ENCODE data around the gene LINC00305.
A peak's percentile ranks its signal among the peaks of the same experiment; 100 is the strongest.

Gene LINC00305

GRCh38 chr18:64099244-64099643, 49.6 kb downstream of the LINC00305 start:
- H2BK120ac ChIP-seq (ENCODE audit: low read depth, low read length) = no peak overlapping the region
- H4K91ac ChIP-seq (ENCODE audit: low read depth, low read length, poor library complexity) = no peak overlapping the region
- WGBS, 2 donors (ENCODE audit: extremely low coverage in 2 of 2, insufficient read length in 2 of 2, insufficient replicate concordance in 1 of 2) = no CpG with 5 or more reads among the region's 3 CpGs
- DNase-seq (ENCODE audit: low spot score) = no peak
- no peak overlapping the region for H2AFZ ChIP-seq (ENCODE audit: low read length)
- H3K4me1 ChIP-seq (ENCODE audit: control insufficient read depth in 2 of 2, insufficient read depth in 1 of 2, low read depth in 1 of 2, low read length in 2 of 2) = no peaks in the 10 kb centered on the region
- H3K36me3 ChIP-seq (replicated peaks in 1 of 2; ENCODE audit: control insufficient read depth in 2 of 2, insufficient read depth in 2 of 2, low read length in 2 of 2) = no peaks in the 10 kb centered on the region
- H3K4ac ChIP-seq (ENCODE audit: low read length) = no peak overlapping the region
- H3K27ac ChIP-seq (replicated peaks; ENCODE audit: low read length) = no peak overlapping the region
- no peaks in the 10 kb centered on the region for H3K79me1 ChIP-seq (ENCODE audit: low read depth, low read length)
- no peak overlapping the region for H3K23ac ChIP-seq (ENCODE audit: low read depth, low read length, poor library complexity)
- H3K9ac ChIP-seq (ENCODE audit: low read depth, low read length, poor library complexity) = no peak overlapping the region
- H3K4me3 ChIP-seq (ENCODE audit: low read length in 2 of 2) = no peak overlapping the region
- H2BK12ac ChIP-seq (ENCODE audit: low read length) = no peak overlapping the region
- no peak overlapping the region for H2BK5ac ChIP-seq (ENCODE audit: low read length)
- no peak overlapping the region for H3K4me2 ChIP-seq (ENCODE audit: insufficient read depth, low read length, poor library complexity, severe bottlenecking)
- H3K27me3 ChIP-seq (ENCODE audit: control insufficient read depth in 3 of 3, insufficient read depth in 3 of 3, low read depth in 1 of 3, low read length in 3 of 3) = no peaks in the 10 kb centered on the region
- no peak overlapping the region for H4K8ac ChIP-seq (ENCODE audit: low read depth, low read length)
- H2AK5ac ChIP-seq (ENCODE audit: low read depth, low read length) = no peak overlapping the region
- no peak overlapping the region for H2BK15ac ChIP-seq (ENCODE audit: low read length)
- H3K9me3 ChIP-seq (replicated peaks in 1 of 2; ENCODE audit: control insufficient read depth in 2 of 2, insufficient read depth in 1 of 2, low read depth in 1 of 2, low read length in 2 of 2) = no peaks in the 10 kb centered on the region
- H3K14ac ChIP-seq (ENCODE audit: low read length) = no peak overlapping the region
- no peak overlapping the region for H3K18ac ChIP-seq (ENCODE audit: low read length)

- no peak overlapping the region for H4K8ac ChIP-seq (ENCODE audit: low read depth, low read length)
- WGBS, 2 donors (ENCODE audit: extremely low coverage in 2 of 2, insufficient read length in 2 of 2, insufficient replicate concordance in 1 of 2) = no CpG with 5 or more reads among the region's 3 CpGs
- no peak overlapping the region for H3K14ac ChIP-seq (ENCODE audit: low read length)
- H3K18ac ChIP-seq (ENCODE audit: low read length) = no peak overlapping the region
- DNase-seq (ENCODE audit: low spot score) = no peak
- H3K4me3 ChIP-seq (ENCODE audit: low read length in 2 of 2) = no peak overlapping the region
- H3K36me3 ChIP-seq (replicated peaks in 1 of 2; ENCODE audit: control insufficient read depth in 2 of 2, insufficient read depth in 2 of 2, low read length in 2 of 2) = no peaks in the 10 kb centered on the region
- H3K23ac ChIP-seq (ENCODE audit: low read depth, low read length, poor library complexity) = no peak overlapping the region
- H4K91ac ChIP-seq (ENCODE audit: low read depth, low read length, poor library complexity) = no peak overlapping the region
- H3K79me1 ChIP-seq (ENCODE audit: low read depth, low read length) = no peaks in the 10 kb centered on the region
- no peak overlapping the region for H3K4me2 ChIP-seq (ENCODE audit: insufficient read depth, low read length, poor library complexity, severe bottlenecking)
- no peak overlapping the region for H3K9ac ChIP-seq (ENCODE audit: low read depth, low read length, poor library complexity)
- H2BK15ac ChIP-seq (ENCODE audit: low read length) = no peak overlapping the region
- H2AK5ac ChIP-seq (ENCODE audit: low read depth, low read length) = no peak overlapping the region
- H3K4me1 ChIP-seq (ENCODE audit: control insufficient read depth in 2 of 2, insufficient read depth in 1 of 2, low read depth in 1 of 2, low read length in 2 of 2) = no peaks in the 10 kb centered on the region
- no peak overlapping the region for H2BK120ac ChIP-seq (ENCODE audit: low read depth, low read length)
- no peaks in the 10 kb centered on the region for H3K27me3 ChIP-seq (ENCODE audit: control insufficient read depth in 3 of 3, insufficient read depth in 3 of 3, low read depth in 1 of 3, low read length in 3 of 3)
- H3K4ac ChIP-seq (ENCODE audit: low read length) = no peak overlapping the region
- no peak overlapping the region for H2BK12ac ChIP-seq (ENCODE audit: low read length)
- no peak overlapping the region for H2AFZ ChIP-seq (ENCODE audit: low read length)
- H3K27ac ChIP-seq (replicated peaks; ENCODE audit: low read length) = no peak overlapping the region
- no peaks in the 10 kb centered on the region for H3K9me3 ChIP-seq (replicated peaks in 1 of 2; ENCODE audit: control insufficient read depth in 2 of 2, insufficient read depth in 1 of 2, low read depth in 1 of 2, low read length in 2 of 2)
- no peak overlapping the region for H2BK5ac ChIP-seq (ENCODE audit: low read length)
Measured at GRCh38 chr18:64097497-64097896, 51.4 kb downstream of the LINC00305 start.

- H2BK120ac ChIP-seq (ENCODE audit: low read depth, low read length) = no peak overlapping the region
- H3K36me3 ChIP-seq (replicated peaks in 1 of 2; ENCODE audit: control insufficient read depth in 2 of 2, insufficient read depth in 2 of 2, low read length in 2 of 2) = no peaks in the 10 kb centered on the region
- H3K79me1 ChIP-seq (ENCODE audit: low read depth, low read length) = no peaks in the 10 kb centered on the region
- H3K9ac ChIP-seq (ENCODE audit: low read depth, low read length, poor library complexity) = no peak overlapping the region
- H3K18ac ChIP-seq (ENCODE audit: low read length) = no peak overlapping the region
- no peak overlapping the region for H2BK12ac ChIP-seq (ENCODE audit: low read length)
- H3K9me3 ChIP-seq (replicated peaks in 1 of 2; ENCODE audit: control insufficient read depth in 2 of 2, insufficient read depth in 1 of 2, low read depth in 1 of 2, low read length in 2 of 2) = no peaks in the 10 kb centered on the region
- no peak overlapping the region for H3K4me2 ChIP-seq (ENCODE audit: insufficient read depth, low read length, poor library complexity, severe bottlenecking)
- H3K4ac ChIP-seq (ENCODE audit: low read length) = no peak overlapping the region
- no peak overlapping the region for H4K8ac ChIP-seq (ENCODE audit: low read depth, low read length)
- no peak for DNase-seq (ENCODE audit: low spot score)
- WGBS, 2 donors (ENCODE audit: extremely low coverage in 2 of 2, insufficient read length in 2 of 2, insufficient replicate concordance in 1 of 2) = no CpG with 5 or more reads among the region's 1 CpG
- no peaks in the 10 kb centered on the region for H3K4me1 ChIP-seq (ENCODE audit: control insufficient read depth in 2 of 2, insufficient read depth in 1 of 2, low read depth in 1 of 2, low read length in 2 of 2)
- H3K27me3 ChIP-seq (ENCODE audit: control insufficient read depth in 3 of 3, insufficient read depth in 3 of 3, low read depth in 1 of 3, low read length in 3 of 3) = no peaks in the 10 kb centered on the region
- H2AFZ ChIP-seq (ENCODE audit: low read length) = no peak overlapping the region
- no peak overlapping the region for H3K27ac ChIP-seq (replicated peaks; ENCODE audit: low read length)
- no peak overlapping the region for H2BK15ac ChIP-seq (ENCODE audit: low read length)
- no peak overlapping the region for H2AK5ac ChIP-seq (ENCODE audit: low read depth, low read length)
- no peak overlapping the region for H3K23ac ChIP-seq (ENCODE audit: low read depth, low read length, poor library complexity)
- H2BK5ac ChIP-seq (ENCODE audit: low read length) = no peak overlapping the region
- H3K14ac ChIP-seq (ENCODE audit: low read length) = no peak overlapping the region
- H4K91ac ChIP-seq (ENCODE audit: low read depth, low read length, poor library complexity) = no peak overlapping the region
- no peak overlapping the region for H3K4me3 ChIP-seq (ENCODE audit: low read length in 2 of 2)
Measured at GRCh38 chr18:64095056-64095455, 53.8 kb downstream of the LINC00305 start.

- no CpG with 5 or more reads among the region's 1 CpG for WGBS, 2 donors (ENCODE audit: extremely low coverage in 2 of 2, insufficient read length in 2 of 2, insufficient replicate concordance in 1 of 2)
- Histone ChIP-seq H3K23ac (ENCODE audit: low read depth, low read length, poor library complexity) (no peak overlapping the region), H3K18ac (ENCODE audit: low read length) (no peak overlapping the region), H3K79me1 (ENCODE audit: low read depth, low read length) (no peaks in the 10 kb centered on the region), H3K27me3 (ENCODE audit: control insufficient read depth in 3 of 3, insufficient read depth in 3 of 3, low read depth in 1 of 3, low read length in 3 of 3) (no peaks in the 10 kb centered on the region), H3K4me2 (ENCODE audit: insufficient read depth, low read length, poor library complexity, severe bottlenecking) (no peak overlapping the region), H3K27ac (replicated peaks; ENCODE audit: low read length) (no peak overlapping the region), H2BK120ac (ENCODE audit: low read depth, low read length) (no peak overlapping the region), H2BK5ac (ENCODE audit: low read length) (no peak overlapping the region), H2AFZ (ENCODE audit: low read length) (peak overlapping the region; percentile 18), H4K8ac (ENCODE audit: low read depth, low read length) (no peak overlapping the region), H2BK15ac (ENCODE audit: low read length) (no peak overlapping the region), H3K4ac (ENCODE audit: low read length) (no peak overlapping the region), H2AK5ac (ENCODE audit: low read depth, low read length) (no peak overlapping the region), H3K9ac (ENCODE audit: low read depth, low read length, poor library complexity) (no peak overlapping the region), H4K91ac (ENCODE audit: low read depth, low read length, poor library complexity) (no peak overlapping the region), H3K4me3 (ENCODE audit: low read length in 2 of 2) (no peak overlapping the region), H2BK12ac (ENCODE audit: low read length) (no peak overlapping the region), H3K4me1 (ENCODE audit: control insufficient read depth in 2 of 2, insufficient read depth in 1 of 2, low read depth in 1 of 2, low read length in 2 of 2) (no peaks in the 10 kb centered on the region), H3K9me3 (replicated peaks in 1 of 2; ENCODE audit: control insufficient read depth in 2 of 2, insufficient read depth in 1 of 2, low read depth in 1 of 2, low read length in 2 of 2) (no peaks in the 10 kb centered on the region), H3K14ac (ENCODE audit: low read length) (no peak overlapping the region), H3K36me3 (replicated peaks in 1 of 2; ENCODE audit: control insufficient read depth in 2 of 2, insufficient read depth in 2 of 2, low read length in 2 of 2) (no peaks in the 10 kb centered on the region)
- no peak for DNase-seq (ENCODE audit: low spot score)
Measured at GRCh38 chr18:64094210-64094609, 54.7 kb downstream of the LINC00305 start.
